HS-27A (cell line): ENCODE measurements around the gene HBG1.
"Not testable (repeated sequence)": the region's sequence is repeated elsewhere in the genome, so short reads cannot be mapped to it uniquely, and the experiment has no call there.

ENCODE experiments used
- DNase-seq: peaks from one replicate; pipeline ENCODE4 v3.0.0-alpha.2; 2012; ENCODE audit warnings: low read depth, missing footprints

Gene HBG1

DNA sequence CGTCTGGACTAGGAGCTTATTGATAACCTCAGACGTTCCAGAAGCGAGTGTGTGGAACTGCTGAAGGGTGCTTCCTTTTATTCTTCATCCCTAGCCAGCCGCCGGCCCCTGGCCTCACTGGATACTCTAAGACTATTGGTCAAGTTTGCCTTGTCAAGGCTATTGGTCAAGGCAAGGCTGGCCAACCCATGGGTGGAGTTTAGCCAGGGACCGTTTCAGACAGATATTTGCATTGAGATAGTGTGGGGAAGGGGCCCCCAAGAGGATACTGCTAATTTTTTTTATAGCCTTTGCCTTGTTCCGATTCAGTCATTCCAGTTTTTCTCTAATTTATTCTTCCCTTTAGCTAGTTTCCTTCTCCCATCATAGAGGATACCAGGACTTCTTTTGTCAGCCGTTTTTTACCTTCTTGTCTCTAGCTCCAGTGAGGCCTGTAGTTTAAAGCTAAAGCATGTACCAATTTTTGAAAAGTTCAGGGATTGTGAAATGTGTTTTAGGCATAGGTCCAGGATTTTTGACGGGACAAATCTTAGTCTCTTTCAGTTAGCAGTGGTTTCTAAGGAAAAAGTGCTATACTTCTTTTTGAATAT lies at the start of gene HBG1:
HBG1 (minus strand) TSS at position 51 of the 590 bp plus-strand sequence. CDS start 53 bp downstream, outside the sequence.
- not testable (repeated sequence) for DNase-seq

DNA sequence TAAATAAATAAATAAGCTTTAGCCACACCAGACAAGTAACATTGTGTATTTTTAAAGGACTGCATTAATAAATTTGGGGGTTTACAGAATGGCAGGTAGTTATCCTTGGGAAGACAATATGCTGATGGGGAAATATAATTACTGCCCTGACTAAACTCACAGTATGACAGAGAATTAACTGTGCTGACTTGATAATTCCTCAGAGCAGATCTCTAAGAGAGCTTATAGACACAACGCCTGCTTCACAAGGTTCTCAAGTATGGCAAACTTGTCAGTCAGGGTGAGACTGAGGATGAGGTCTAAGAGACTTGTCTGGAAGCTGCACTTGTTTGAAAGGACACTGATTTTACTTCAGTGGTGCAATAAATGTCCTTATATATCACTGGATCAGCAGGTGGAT lies 48.8 kb upstream of the HBG1 start:
- DNase-seq = no peak

GRCh38 chr11:5297721-5298323 lies 48.2 kb upstream of the HBG1 start:
- no peak for DNase-seq

DNA sequence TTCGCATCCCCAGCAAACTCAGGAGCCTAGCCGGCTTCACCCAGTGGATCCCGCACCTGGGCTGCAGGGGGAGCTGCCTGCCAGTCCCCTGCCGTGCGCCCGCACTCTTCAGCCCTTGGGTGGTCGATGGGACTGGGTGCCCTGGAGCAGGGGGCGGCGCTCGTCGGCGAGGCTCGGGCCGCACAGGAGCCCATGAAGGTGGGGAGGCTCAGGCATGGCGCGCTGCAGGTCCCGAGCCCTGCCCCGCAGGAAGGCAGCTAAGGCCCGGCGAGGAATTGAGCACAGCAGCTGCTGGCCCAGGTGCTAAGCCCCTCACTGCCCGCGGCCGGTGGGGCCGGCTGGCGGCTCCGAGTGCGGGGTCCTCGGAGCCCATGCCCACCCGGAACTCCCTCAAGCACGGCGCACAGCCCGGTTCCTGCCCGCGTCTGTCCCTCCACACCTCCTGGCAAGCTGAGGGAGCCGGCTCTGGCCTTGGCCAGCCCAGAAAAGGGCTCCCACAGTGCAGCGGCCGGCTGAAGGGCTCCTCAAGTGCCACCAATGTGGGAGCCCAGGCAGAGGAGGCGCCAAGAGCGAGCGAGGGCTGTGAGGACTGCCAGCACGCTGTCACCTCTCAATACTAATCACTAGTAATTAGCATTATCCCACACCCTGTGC lies 44.8 kb upstream of the HBG1 start:
- DNase-seq = not testable (repeated sequence)

GRCh38 chr11:5293028-5293427 lies 43.4 kb upstream of the HBG1 start:
- no peak for DNase-seq

GRCh38 chr11:5291207-5291838 lies 41.7 kb upstream of the HBG1 start:
- no peak for DNase-seq

- DNase-seq = no peak
Observed at GRCh38 chr11:5290106-5290505, 40.4 kb upstream of the HBG1 start.

- no peak for DNase-seq
Observed at GRCh38 chr11:5289696-5290095, 40.0 kb upstream of the HBG1 start.

DNA sequence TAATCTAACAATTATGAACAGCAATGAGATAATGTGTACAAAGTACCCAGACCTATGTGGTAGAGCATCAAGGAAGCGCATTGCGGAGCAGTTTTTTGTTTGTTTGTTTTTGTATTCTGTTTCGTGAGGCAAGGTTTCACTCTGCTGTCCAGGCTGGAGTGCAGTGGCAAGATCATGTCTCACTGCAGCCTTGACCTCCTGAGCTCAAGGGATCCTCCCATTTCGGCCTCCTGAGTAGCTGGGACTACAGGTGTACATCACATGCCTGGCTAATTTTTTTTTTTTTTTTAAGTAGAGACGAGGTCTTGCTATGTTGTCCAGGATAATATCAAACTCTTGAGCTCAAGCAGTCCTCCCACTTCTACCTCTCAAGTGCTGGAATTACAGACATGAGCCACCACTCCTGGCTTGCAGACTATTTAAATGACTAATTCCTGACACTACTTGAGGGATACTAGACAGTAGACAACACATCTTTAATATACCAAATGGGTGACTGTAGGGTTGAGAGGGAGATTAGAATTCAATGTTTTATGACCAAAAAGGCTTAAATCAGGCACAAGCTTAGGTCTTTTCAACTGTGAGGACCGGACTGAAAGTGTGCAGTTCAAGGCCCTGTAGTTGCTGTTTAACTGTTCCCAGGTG lies 39.4 kb upstream of the HBG1 start:
- no peak for DNase-seq

DNA sequence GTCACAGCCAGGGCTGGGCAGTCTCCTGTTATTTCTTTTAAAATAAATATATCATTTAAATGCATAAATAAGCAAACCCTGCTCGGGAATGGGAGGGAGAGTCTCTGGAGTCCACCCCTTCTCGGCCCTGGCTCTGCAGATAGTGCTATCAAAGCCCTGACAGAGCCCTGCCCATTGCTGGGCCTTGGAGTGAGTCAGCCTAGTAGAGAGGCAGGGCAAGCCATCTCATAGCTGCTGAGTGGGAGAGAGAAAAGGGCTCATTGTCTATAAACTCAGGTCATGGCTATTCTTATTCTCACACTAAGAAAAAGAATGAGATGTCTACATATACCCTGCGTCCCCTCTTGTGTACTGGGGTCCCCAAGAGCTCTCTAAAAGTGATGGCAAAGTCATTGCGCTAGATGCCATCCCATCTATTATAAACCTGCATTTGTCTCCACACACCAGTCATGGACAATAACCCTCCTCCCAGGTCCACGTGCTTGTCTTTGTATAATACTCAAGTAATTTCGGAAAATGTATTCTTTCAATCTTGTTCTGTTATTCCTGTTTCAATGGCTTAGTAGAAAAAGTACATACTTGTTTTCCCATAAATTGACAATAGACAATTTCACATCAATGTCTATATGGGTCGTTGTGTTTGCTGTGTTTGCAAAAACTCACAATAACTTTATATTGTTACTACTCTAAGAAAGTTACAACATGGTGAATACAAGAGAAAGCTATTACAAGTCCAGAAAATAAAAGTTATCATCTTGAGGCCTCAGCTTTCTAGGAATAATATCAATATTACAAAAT lies 38.6 kb upstream of the HBG1 start:
- DNase-seq = no peak

DNA sequence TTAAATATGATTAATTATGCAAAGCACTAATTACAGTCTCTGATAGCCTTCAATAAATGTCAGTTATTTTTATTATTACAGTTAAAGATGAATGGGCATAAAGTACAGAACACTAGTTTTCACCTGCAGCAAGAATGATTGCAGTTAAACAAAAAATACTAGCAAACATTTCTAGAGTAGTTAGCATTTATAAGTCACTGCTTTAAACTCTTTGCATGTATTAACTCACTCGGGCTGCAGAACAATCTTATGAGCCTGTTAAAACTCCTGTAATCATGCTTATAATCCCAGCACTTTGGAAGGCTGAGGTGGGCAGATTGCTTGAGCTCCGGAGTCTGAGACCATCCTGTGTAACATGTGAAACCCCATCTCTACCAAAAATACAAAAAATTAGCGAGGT lies 37.2 kb upstream of the HBG1 start:
- no peak for DNase-seq

- no peak for DNase-seq
Observed at GRCh38 chr11:5286351-5286750, 36.7 kb upstream of the HBG1 start.

GRCh38 chr11:5285703-5286340 lies 36.2 kb upstream of the HBG1 start:
- DNase-seq = no peak

- DNase-seq = no peak
Observed at GRCh38 chr11:5284637-5285036, 35.0 kb upstream of the HBG1 start.

DNA sequence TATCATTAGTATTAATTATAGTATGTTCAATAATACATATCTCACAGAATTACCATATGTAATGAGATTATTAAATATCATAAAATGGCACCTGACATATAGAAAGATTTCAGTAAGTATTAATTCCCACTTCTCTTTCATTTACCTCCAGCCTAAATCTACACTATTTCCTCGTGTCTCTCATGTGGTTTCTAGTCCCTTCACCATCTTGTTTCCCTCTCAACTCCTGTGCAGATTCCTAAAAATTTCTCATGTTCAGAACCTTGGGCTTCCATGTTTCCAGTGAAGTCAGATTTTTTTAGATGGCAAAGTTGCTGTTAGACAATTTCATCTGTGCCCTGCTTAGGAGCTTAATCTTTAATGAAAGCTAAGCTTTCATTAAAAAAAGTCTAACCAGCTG lies 34.2 kb upstream of the HBG1 start:
- no peak for DNase-seq

DNA sequence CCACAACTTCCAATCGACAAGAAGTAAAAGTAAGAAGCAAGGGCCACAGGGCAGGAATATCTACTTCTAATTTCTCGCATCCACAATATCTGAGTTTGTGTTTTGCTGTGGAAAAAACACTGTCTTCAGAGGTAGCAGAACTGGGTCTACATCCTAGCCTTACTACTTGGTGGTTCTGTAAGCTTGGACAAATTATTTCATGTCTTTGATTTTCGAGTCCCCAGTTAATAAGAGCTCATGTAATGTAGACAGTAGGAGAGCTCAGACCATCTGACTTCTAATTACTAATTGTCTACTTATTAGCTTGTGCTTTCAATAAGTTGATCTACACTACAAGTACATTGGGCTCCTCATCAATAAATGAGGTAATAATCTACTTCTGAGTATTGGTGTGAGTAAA lies 33.4 kb upstream of the HBG1 start:
- DNase-seq = no peak

GRCh38 chr11:5282628-5283027 lies 33.0 kb upstream of the HBG1 start:
- no peak for DNase-seq

DNA sequence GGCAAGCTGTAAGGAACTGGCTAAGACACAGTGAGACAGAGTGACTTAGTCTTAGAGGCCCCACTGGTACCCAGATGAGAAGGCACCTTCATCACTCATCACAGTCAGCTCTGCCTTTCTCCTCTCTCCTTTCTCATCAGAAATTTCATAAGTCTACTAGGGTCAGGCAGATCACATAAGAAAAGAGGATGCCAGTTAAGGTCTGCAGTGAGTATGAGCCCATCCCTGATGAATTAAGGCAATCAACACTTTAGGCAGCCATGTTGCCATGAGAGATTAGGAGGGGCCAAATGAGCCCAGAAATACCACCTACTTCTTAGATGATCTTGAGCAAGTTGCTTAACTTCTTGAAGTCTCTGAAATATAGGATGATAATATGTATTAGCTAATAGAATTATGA lies 31.9 kb upstream of the HBG1 start:
- no peak for DNase-seq

DNA sequence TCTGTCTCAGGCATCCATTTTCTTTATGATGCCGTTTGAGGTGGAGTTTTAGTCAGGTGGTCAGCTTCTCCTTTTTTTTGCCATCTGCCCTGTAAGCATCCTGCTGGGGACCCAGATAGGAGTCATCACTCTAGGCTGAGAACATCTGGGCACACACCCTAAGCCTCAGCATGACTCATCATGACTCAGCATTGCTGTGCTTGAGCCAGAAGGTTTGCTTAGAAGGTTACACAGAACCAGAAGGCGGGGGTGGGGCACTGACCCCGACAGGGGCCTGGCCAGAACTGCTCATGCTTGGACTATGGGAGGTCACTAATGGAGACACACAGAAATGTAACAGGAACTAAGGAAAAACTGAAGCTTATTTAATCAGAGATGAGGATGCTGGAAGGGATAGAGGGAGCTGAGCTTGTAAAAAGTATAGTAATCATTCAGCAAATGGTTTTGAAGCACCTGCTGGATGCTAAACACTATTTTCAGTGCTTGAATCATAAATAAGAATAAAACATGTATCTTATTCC lies 31.0 kb upstream of the HBG1 start:
- DNase-seq = peak; percentile 100

DNA sequence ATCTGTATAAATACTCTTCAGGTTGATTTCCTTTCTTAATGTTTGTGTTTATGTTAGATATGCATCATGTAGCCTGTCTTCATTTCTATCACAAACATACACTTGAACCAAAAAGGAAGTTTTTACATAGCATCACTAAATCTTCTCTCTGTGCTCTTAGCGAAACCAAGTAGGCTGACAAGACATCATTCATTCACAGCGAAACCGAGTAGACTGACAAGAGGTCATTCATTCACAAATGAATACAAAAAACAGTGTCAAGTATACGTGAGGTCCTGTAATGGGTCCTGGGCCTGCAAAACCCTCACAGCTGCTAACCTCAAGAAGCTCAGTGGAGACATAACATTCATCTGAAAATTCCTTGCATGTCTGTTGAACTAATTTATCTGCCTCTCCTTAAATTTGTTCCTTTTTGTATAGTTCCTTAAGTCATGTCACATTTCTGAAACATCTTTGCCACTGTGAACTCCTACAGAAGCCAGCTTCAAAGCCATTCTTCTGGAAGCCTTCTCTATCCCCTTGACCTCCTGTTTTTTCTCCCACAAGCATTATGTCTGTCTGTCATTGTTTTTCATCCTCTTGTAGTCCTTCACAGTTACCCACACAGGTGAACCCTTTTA lies 29.9 kb upstream of the HBG1 start:
- DNase-seq = no peak
